Motor neuron (in vitro differentiated cells): Measurements from ENCODE around the gene MEI1. TPM values are rescaled to one million over a fixed set of nuclear protein-coding genes. Genes with fewer than 3 reads are reported as not detected.

ENCODE experiments used
- ATAC-seq, 8 experiments: fragments of 200-7000 bp; cut with Tn5 transposase; replicated peaks in 6 of 8; 2 replicates each; pipeline ENCODE4 v1.8.0; 2021; ENCODE audit warnings: mild to moderate bottlenecking in 8 of 8, moderate library complexity in 8 of 8
- H3K27ac ChIP-seq, 2 donors: fragments of 250-450 bp; sonication (Bioruptor Pico); 2 replicates each; pipeline ENCODE4 v1.9.0; 2021; ENCODE audit warnings: antibody characterized with exemption in 2 of 2, mild to moderate bottlenecking in 2 of 2, moderate library complexity in 1 of 2
- H3K4me1 ChIP-seq, 2 donors: fragments of 250-450 bp; sonication (Bioruptor Pico); replicated peaks in 1 of 2; 2 replicates each; pipeline ENCODE4 v1.6.1; 2021; ENCODE audit warnings: antibody characterized with exemption in 2 of 2, mild to moderate bottlenecking in 2 of 2, moderate library complexity in 1 of 2
- H3K4me3 ChIP-seq, 5 donors: fragments of 250-450 bp; sonication (Bioruptor Pico); 2 replicates each; pipeline ENCODE4 v1.9.0; 2021; ENCODE audit warnings: antibody characterized with exemption in 5 of 5, mild to moderate bottlenecking in 5 of 5, moderate library complexity in 4 of 5
- WGBS, 10 experiments: fragments of 450-650 bp; shearing (Covaris generic); methylation state at CpG; one replicate each; pipeline ENCODE4 v1.0.0; 2022; 5-methylcytosine and 5-hydroxymethylcytosine counted together
- in situ Hi-C, 9 experiments: fragments of 400-800 bp; cut with MboI; loops; one replicate each; pipeline ENCODE4 v1.15.0; 2021; ENCODE audit warnings: low sequenced_read_pairs in 9 of 9, low pct_unique_long_range_greater_than_20kb in 2 of 9; ENCODE audit not compliant: unreplicated experiment in 9 of 9
- total RNA-seq, 8 experiments: library from RNA; unstranded; fragments of 300-600 nt; gene quantifications; 2 replicates each; pipeline versions ENCODE4 v1.2.3 to v1.2.4, GENCODE V29; 2022

MEI1 gene
- total RNA-seq, 8 experiments from 2014 or later = 0.11 to 3.5 (median 2.1) TPM; not detected in 1

DNA sequence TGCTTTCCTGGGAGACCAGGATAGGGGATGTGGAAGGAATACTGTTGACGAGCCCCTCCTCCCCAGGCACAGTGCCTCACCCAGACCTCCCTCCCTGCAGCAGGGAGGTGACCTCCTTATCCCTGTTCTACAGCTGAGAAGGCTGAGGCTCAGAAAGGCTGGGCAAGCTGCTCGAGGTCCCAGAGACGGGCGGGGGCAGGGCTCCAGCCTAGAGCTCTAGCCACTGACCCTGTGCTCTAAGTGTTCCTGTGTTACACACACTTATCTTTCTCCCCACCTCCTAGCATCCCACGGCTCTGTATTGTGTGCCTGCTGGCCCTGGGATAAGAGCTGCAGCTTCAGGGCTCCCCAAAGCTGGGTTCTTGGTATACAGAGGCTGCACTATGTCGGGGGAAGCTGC lies 109.1 kb downstream of the MEI1 start:
- WGBS, 10 experiments = 64 to 90% (median 83%) methylated on average over 2 to 6 of the region's 6 CpGs; no CpG with 5 or more reads in 7 of the 10 experiments
- ATAC-seq = no peak
- no peak overlapping the region for H3K27ac ChIP-seq
- H3K4me1 ChIP-seq = no peaks in the 10 kb centered on the region
- H3K4me3 ChIP-seq = no peak overlapping the region
- in situ Hi-C loops = loop anchor here in 2 of 9 experiments (25.0 kb wide), 2 partner anchors 96 to 129 kb away; partner anchors contain the start of genes CENPM (in 1 of the 2) and TNFRSF13C (in 1 of the 2)

DNA sequence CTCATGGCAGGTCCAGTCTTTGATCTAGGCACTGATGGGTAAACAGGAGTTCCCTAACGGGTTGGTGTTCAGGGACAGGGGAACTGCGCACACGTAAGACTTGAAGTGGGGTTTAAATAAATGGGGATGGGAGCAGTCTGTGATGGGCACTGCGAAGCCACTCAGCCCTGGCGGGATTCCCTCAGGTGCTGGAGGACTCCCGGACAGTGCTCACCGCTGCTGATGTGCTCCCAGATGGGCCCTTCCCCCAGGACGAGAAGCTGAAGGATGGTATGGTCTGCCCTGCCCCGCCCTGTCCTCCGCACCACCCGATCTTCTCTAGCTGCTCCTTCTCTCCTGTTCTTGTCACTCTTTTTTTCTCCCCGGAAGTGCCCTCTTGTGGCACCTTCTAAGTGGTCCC lies 110.7 kb downstream of the MEI1 start:
- Histone ChIP-seq H3K4me1 (no peaks in the 10 kb centered on the region), H3K4me3 (no peak overlapping the region), H3K27ac (no peak overlapping the region)
- in situ Hi-C loops = loop anchor here in 2 of 9 experiments (25.0 kb wide), 2 partner anchors 98 to 127 kb away; partner anchors contain the start of genes CENPM (in 1 of the 2) and TNFRSF13C (in 1 of the 2)
- ATAC-seq = no peak
- WGBS, 10 experiments = 67 to 100% (median 94%) methylated on average over 1 to 9 of the region's 12 CpGs; no CpG with 5 or more reads in 1 of the 10 experiments

DNA sequence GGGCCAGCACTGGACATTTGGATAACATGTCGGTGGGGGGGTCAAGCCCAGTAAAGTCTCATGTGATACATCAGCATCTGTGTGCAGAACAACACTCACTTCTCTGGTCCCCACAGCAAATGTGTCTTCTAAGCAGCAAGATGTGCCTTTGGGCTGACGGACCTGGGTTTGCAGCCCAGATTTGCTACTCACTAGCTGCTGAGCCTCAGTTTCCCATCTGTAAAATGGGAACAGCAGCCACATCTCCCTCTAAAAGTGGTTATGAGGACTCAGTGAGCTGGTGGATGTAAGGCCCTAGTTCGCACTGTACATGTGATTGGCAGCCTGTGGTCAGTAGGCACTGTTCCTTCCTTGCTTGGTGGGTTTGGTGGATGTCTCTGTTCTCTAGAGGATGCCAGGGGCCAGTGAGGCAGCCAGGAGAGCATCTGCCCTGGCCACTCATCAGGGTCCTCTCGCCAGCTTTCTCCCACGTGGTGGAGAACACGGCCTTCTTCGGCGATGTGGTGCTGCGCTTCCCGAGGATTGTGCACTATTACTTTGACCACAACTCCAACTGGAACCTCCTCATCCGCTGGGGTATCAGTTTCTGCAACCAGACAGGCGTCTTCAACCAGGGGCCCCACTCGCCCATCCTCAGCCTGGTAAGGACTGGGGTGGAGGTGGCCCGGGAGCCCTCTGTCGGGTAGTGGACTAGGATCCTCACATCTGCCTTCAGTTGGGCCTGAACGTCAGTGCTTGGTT lies 113.7 kb downstream of the MEI1 start:
- 67 to 100% (median 97%) methylated on average over 1 to 13 of the region's 16 CpGs; no CpG with 5 or more reads in 7 of the 10 experiments for WGBS, 10 experiments
- Histone ChIP-seq H3K4me1 (no peaks in the 10 kb centered on the region), H3K27ac (no peak overlapping the region), H3K4me3 (no peak overlapping the region)
- in situ Hi-C loops = loop anchor here in 2 of 9 experiments (25.0 kb wide), 2 partner anchors 101 to 124 kb away; partner anchors contain the start of genes CENPM (in 1 of the 2) and TNFRSF13C (in 1 of the 2)
- ATAC-seq = no peak

DNA sequence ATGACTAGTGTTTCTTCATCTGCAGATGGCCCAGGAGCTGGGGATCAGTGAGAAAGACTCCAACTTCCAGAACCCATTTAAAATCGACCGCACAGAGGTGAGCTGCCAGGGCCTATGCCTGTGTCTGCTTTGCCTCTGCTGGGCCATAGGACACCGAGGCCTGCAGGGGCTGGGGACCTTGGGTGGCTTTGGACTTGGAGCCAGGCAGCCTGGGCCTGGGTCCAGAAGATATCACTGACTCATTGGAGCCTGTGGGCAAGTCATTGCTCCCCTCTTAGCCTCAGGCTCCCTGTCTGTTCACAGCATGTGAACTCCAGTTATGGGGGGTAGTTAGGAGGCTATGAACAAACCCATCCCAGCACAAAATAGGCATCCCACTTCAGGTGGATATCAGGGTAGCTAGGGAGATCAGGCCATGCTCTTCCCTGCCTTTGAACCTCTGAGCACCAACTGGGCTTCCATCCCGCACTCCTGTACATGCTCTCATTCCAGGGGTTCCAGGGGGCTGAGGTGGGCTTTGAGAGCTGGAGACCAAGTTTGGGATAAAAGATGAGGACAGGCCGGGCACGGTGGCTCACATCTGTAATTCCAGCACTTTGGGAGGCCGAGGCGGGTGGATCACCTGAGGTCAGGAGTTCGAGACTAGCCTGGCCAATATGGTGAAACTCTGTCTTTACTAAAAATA lies 114.6 kb downstream of the MEI1 start:
- in situ Hi-C loops = loop anchor here in 2 of 9 experiments (25.0 kb wide), 2 partner anchors 102 to 123 kb away; partner anchors contain the start of genes CENPM (in 1 of the 2) and TNFRSF13C (in 1 of the 2)
- ATAC-seq = no peak
- no peak overlapping the region for H3K4me3 ChIP-seq
- 80 to 100% (median 90%) methylated on average over 1 to 2 of the region's 9 CpGs; no CpG with 5 or more reads in 7 of the 10 experiments for WGBS, 10 experiments
- no peaks in the 10 kb centered on the region for H3K4me1 ChIP-seq
- H3K27ac ChIP-seq = no peak overlapping the region

DNA sequence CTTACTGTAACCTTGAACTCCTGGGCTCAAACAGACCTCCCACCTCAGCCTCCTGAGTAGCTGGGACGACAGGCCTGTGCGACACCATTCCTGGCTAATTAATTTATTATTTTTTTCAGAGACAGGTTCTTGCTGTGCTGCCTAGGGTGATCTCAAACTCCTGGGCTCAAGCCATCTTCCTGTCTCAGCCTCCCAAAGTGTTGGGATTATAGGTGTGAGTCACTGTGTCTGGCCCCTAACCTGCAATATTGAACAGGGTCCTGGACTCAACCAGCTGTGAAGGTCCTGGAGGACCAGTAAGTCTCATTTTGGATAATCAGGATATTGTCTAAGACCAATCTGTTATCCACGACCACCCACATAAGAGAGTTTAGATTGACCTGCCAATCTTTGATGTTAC lies 116.4 kb downstream of the MEI1 start:
- no peak overlapping the region for H3K27ac ChIP-seq
- no peak overlapping the region for H3K4me3 ChIP-seq
- 90 to 100% (median 96%) methylated on average over 2 to 3 of the region's 3 CpGs; no CpG with 5 or more reads in 5 of the 10 experiments for WGBS, 10 experiments
- no peak for ATAC-seq
- in situ Hi-C loops = loop anchor here in 2 of 9 experiments (25.0 kb wide), 2 partner anchors 103 to 122 kb away; partner anchors contain the start of genes CENPM (in 1 of the 2) and TNFRSF13C (in 1 of the 2)
- peaks cover 0 to 3% of the 10 kb centered on the region in 2 donors for H3K4me1 ChIP-seq

DNA sequence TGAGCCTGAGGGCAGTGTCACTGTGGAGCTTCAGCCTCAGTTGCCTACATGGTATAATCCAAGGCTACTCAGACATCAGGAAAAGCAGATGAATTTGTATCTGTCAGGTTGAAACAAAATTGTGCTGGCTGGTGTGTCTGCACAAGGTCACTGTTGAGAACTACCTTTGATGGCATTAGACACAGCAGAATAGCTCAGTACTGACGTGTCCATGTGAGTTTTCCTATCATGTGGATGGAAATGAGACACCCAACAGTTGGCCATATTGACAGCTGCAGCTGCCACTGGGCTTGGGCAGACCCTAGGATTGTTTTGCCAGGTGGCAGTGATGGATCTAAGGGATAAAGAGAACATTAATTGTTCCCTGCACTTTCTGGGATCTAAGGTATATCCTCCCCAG lies 116.9 kb downstream of the MEI1 start:
- no peak for ATAC-seq
- Histone ChIP-seq H3K4me3 (no peak overlapping the region), H3K4me1 (peaks cover 0 to 3% of the 10 kb centered on the region in 2 donors), H3K27ac (no peak overlapping the region)
- in situ Hi-C loops = loop anchor here in 2 of 9 experiments (25.0 kb wide), 2 partner anchors 104 to 121 kb away; partner anchors contain the start of genes CENPM (in 1 of the 2) and TNFRSF13C (in 1 of the 2)
- 67 to 100% (median 83%) methylated on average over 1 of the region's 1 CpG; no CpG with 5 or more reads in 5 of the 10 experiments for WGBS, 10 experiments

DNA sequence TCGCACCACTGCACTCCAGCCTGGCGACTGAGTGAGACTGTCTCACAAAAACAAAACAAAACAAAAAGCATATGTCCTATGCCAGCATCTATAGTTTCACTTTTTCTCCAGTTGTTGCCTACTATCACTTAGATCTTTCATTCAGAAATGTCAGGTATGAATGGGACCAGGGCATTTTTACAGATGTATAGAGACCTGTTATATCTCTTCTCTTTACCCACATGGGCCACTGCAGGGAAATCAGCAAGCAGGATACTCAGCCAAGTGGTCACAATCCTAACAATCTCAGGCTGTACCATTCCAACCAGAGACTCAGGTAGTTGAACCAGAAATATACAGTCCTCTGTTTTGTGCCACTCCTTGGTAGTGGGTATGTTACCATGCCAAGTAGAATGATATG lies 117.6 kb downstream of the MEI1 start:
- Histone ChIP-seq H3K4me3 (no peak overlapping the region), H3K4me1 (peaks cover 0 to 3% of the 10 kb centered on the region in 2 donors), H3K27ac (no peak overlapping the region)
- in situ Hi-C loops = loop anchor here in 2 of 9 experiments (25.0 kb wide), 2 partner anchors 105 to 120 kb away; partner anchors contain the start of genes CENPM (in 1 of the 2) and TNFRSF13C (in 1 of the 2)
- WGBS, 10 experiments = 83 to 100% (median 94%) methylated on average over 1 to 2 of the region's 2 CpGs; no CpG with 5 or more reads in 5 of the 10 experiments
- ATAC-seq = no peak

DNA sequence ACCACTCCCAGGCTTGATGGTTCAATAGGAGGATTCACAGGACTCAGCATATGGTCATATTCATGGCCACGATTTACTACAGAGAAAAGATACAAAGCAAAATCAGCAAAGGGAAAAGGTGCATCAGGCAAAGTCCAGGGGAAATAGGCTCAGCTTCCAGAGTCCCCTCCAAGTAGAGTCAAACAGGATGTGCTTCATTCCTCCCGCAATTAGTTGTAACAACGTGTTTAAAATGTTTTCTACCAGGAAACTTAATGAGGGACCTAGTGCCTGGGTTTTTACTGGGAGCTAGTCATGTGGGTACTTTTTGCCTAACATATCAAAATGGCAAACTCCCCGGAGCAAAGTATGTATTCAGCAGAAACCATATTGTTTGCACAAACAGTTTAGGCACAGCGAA lies 118.7 kb downstream of the MEI1 start:
- in situ Hi-C loops = loop anchor here in 2 of 9 experiments (25.0 kb wide), 2 partner anchors 106 to 119 kb away; partner anchors contain the start of genes CENPM (in 1 of the 2) and TNFRSF13C (in 1 of the 2)
- no peak overlapping the region for H3K27ac ChIP-seq
- peaks cover 0 to 3% of the 10 kb centered on the region in 2 donors for H3K4me1 ChIP-seq
- 50 to 100% (median 90%) methylated on average over 1 to 5 of the region's 5 CpGs; no CpG with 5 or more reads in 1 of the 10 experiments for WGBS, 10 experiments
- no peak for ATAC-seq
- no peak overlapping the region for H3K4me3 ChIP-seq

DNA sequence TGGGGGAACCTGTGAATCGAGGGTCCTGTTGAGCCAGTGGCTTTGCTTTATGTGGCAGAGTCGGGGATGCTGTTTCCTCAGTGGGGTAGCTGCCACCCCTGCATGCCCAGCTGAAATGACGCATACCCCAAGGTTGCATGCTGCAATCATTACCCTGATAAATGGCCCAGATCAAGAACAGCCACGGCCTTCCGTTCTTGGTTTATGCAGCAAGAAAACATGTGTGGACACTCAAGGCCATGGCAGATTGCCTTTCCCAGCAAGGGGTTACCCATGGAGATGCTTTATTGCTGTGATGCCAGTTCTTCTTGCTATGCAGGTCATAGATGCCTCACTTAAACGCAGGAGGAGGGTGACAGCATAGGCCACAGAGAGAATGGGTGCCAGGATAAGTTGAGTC lies 119.3 kb downstream of the MEI1 start:
- no peak for ATAC-seq
- H3K4me1 ChIP-seq = peaks cover 2 to 5% of the 10 kb centered on the region in 2 donors
- H3K4me3 ChIP-seq = no peak overlapping the region
- in situ Hi-C loops = loop anchor here in 2 of 9 experiments (25.0 kb wide), 2 partner anchors 106 to 119 kb away; partner anchors contain the start of genes CENPM (in 1 of the 2) and TNFRSF13C (in 1 of the 2)
- no peak overlapping the region for H3K27ac ChIP-seq
- 63 to 100% (median 85%) methylated on average over 1 to 6 of the region's 6 CpGs; no CpG with 5 or more reads in 2 of the 10 experiments for WGBS, 10 experiments

DNA sequence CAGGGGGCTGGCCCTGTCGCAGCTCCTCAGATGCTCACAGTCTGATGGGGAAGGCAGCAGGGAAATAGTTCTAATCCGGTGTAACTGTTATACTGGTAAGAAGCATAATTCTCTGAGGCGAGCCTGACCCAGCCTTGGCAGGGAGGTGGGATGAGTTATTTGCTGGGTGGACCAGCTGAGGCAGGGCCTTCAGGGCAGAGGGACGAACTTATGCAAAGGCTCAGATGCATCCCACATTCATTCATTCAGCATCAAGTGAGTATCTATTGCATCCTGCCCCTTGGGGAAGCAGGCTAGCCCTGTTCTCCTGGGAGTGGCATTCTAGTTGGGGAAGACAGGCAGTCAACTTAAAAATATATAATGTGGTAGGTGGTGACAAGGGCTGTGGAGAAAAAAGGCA lies 120.0 kb downstream of the MEI1 start:
- peak in 4 of 8 experiments; percentile 42 to 90 (median 86) for ATAC-seq
- no peak overlapping the region for H3K4me3 ChIP-seq
- H3K27ac ChIP-seq = no peak overlapping the region
- WGBS, 10 experiments = 20 to 100% (median 95%) methylated on average over 1 to 3 of the region's 4 CpGs; no CpG with 5 or more reads in 5 of the 10 experiments
- in situ Hi-C loops = loop anchor here in 2 of 9 experiments (25.0 kb wide), 2 partner anchors 107 to 118 kb away; partner anchors contain the start of genes CENPM (in 1 of the 2) and TNFRSF13C (in 1 of the 2)
- H3K4me1 ChIP-seq = peaks cover 8 to 12% of the 10 kb centered on the region in 2 donors

DNA sequence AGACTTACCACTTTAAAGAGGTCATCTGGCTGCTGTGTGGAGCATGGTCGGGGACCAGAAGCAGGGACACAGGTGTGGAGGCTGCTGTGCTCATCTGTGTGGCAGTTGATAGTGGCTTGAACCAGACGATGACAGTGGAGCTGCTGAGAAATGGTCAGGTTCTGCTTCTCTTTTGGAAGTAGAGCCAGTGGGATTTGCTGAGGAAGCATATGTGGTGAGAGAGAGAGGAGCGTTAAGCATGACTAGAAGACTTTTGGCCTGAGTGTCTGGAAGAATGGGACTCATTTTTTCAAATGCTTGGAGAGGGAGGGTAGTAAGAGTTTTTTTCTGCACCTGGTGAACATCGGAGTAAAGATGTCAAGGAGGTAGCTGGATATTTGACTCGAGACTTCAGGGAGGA lies 121.1 kb downstream of the MEI1 start:
- Histone ChIP-seq H3K27ac (no peak overlapping the region), H3K4me3 (no peak overlapping the region), H3K4me1 (peaks cover 13 to 14% of the 10 kb centered on the region in 2 donors)
- ATAC-seq = no peak
- in situ Hi-C loops = loop anchor here in 2 of 9 experiments (25.0 kb wide), 2 partner anchors 108 to 117 kb away; partner anchors contain the start of genes CENPM (in 1 of the 2) and TNFRSF13C (in 1 of the 2)
- WGBS, 10 experiments = 43 to 100% (median 94%) methylated on average over 1 to 5 of the region's 5 CpGs; no CpG with 5 or more reads in 2 of the 10 experiments
